ENCODE data around the gene NCAPH2.

DNA sequence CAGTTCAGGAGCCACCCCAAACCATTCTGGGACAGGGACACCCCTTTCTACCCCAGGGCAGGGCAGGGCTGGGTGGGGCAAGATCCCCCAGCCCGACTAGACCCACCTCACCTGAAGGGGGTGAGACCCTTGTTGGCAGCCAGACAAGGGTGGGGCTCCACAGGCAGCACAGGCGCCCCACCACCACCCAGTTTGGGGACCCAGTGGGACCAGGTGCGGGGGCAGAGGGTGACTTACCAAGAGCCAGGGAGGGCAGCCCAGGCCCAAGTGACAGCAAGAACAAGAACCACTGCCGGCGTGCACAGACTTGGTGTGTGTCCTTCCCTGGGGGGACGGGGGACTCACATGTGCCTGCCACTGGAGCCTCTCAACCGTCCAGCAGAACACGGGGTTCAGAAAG is 24.5 kb upstream of the NCAPH2 start:
- TF ChIP-seq POLR2A (IDR thresholded peaks at IDR 0.05; ENCODE audit: low read length) (no peak), GATA1 (IDR thresholded peaks at IDR 0.05; ENCODE audit: low read depth, low read length) (no peak)

All from erythroblast (primary cell).